GM12878 (cell line): ENCODE measurements around the gene TRIM54. TPM values are rescaled to one million over a fixed set of nuclear protein-coding genes. Genes with fewer than 3 reads are reported as not detected.

Experiments
- ATAC-seq: fragments of 200-7000 bp; cut with Tn5 transposase; 3 replicates; pipeline ENCODE4 v1.9.1; 2020; ENCODE audit warnings: mild to moderate bottlenecking, moderate library complexity
- BruUV-seq: library from RNA; stranded (reverse); fragments of 400-500 nt; replicated peaks from 2 replicates; lab custom pipeline; 2021; lab: Mats Ljungman, UMichigan
- CTCF ChIA-PET: fragments of 300-600 bp; sonication (Branson Sonifier 250); formaldehyde crosslinking; extraction: SDS; loops from one replicate; lab custom pipeline; 2021; ENCODE audit warnings: inconsistent platforms; lab: Yijun Ruan, JAX
- POLR2A ChIA-PET: fragments of 350-600 bp; formaldehyde crosslinking; extraction: SDS; loops from one replicate; lab custom pipeline; 2021; ENCODE audit warnings: inconsistent platforms; lab: Charles Lee
- RAD21 ChIA-PET: fragments of 300-600 bp; sonication (Branson Sonifier 250); formaldehyde crosslinking; loops from one replicate; lab custom pipeline; 2023; ENCODE audit warnings: antibody characterized with exemption; ENCODE audit not compliant: unreplicated experiment; lab: Charles Lee
- SMC1A ChIA-PET: fragments of 300-600 bp; sonication (Branson Sonifier 250); formaldehyde crosslinking; loops from one replicate; lab custom pipeline; 2023; ENCODE audit not compliant: unreplicated experiment, uncharacterized antibody; lab: Charles Lee
- DNase-seq: peaks from one replicate; pipeline ENCODE4 v3.0.0-alpha.2; 2011; ENCODE audit warnings: low read depth, low spot score
- FAIRE-seq: peaks from 3 replicates; lab custom pipeline; 2011; peaks lifted over from hg19 to GRCh38; lab: Jason Lieb, UNC
- H2AFZ ChIP-seq: 2 replicates; pipeline ENCODE4 v1.6.0; 2011; ENCODE audit warnings: low read depth, low read length, control low read depth; ENCODE audit not compliant: control insufficient read depth
- H3K27ac ChIP-seq: 2 replicates; pipeline ENCODE4 v1.5.1; 2011; ENCODE audit warnings: control low read depth; ENCODE audit not compliant: control insufficient read depth, insufficient read depth
- H3K27me3 ChIP-seq, 2 experiments: replicated peaks in 1 of 2; 2 replicates each; pipeline versions ENCODE4 v1.6.0 to v1.6.1; 2011; ENCODE audit warnings: low read length in 1 of 2; ENCODE audit not compliant: control insufficient read depth in 2 of 2, insufficient read depth in 2 of 2
- H3K36me3 ChIP-seq, 2 experiments: 2 replicates each; pipeline ENCODE4 v1.5.1; 2011; ENCODE audit warnings: low read length in 1 of 2; ENCODE audit not compliant: control insufficient read depth in 2 of 2, insufficient read depth in 2 of 2
- H3K4me1 ChIP-seq: 2 replicates; pipeline ENCODE4 v1.6.1; 2011; ENCODE audit warnings: mild to moderate bottlenecking, low read length, moderate library complexity, mixed read lengths; ENCODE audit not compliant: control insufficient read depth, insufficient read depth
- H3K4me2 ChIP-seq: 2 replicates; pipeline ENCODE4 v1.6.0; 2011; ENCODE audit warnings: control low read depth; ENCODE audit not compliant: control insufficient read depth, insufficient read depth
- H3K4me3 ChIP-seq: fragments of 200-600 bp; sonication (generic); 2 replicates; pipeline ENCODE4 v1.5.1; 2016
- H3K79me2 ChIP-seq: 2 replicates; pipeline ENCODE4 v1.6.0; 2011; ENCODE audit warnings: low read length; ENCODE audit not compliant: control insufficient read depth, insufficient read depth
- H3K9ac ChIP-seq: 2 replicates; pipeline ENCODE4 v1.8.0; 2011; ENCODE audit warnings: low read length, control low read depth, mixed read lengths; ENCODE audit not compliant: control insufficient read depth, insufficient read depth
- H3K9me3 ChIP-seq: replicated peaks from 3 replicates; pipeline ENCODE4 v1.5.1; 2011; ENCODE audit warnings: mild to moderate bottlenecking, low read length; ENCODE audit not compliant: control insufficient read depth, insufficient read depth
- H4K20me1 ChIP-seq: 2 replicates; pipeline ENCODE4 v1.6.0; 2011; ENCODE audit not compliant: control insufficient read depth, insufficient read depth
- DPF2 ChIP-seq: fragments of 450-650 bp; IDR thresholded peaks from 2 replicates; pipeline ENCODE4 v1.6.1; 2017; ENCODE audit warnings: mild to moderate bottlenecking
- GATAD2B ChIP-seq: fragments of 450-650 bp; conservative IDR thresholded peaks from 2 replicates; pipeline ENCODE4 v1.6.1; 2017; ENCODE audit warnings: low read depth, mild to moderate bottlenecking, moderate library complexity
- LARP7 ChIP-seq: fragments of 450-650 bp; IDR thresholded peaks from 2 replicates; pipeline ENCODE4 v1.6.1; 2017; ENCODE audit warnings: mild to moderate bottlenecking
- NFYA ChIP-seq: IDR thresholded peaks from 2 replicates; pipeline ENCODE4 v1.6.1; 2011; ENCODE audit warnings: low read depth, mild to moderate bottlenecking, low read length, improper control_type of control experiment, borderline replicate concordance
- NFYB ChIP-seq: IDR thresholded peaks from 2 replicates; pipeline ENCODE4 v1.6.1; 2011; ENCODE audit warnings: low read depth, mild to moderate bottlenecking, low read length, improper control_type of control experiment, moderate library complexity; ENCODE audit not compliant: insufficient read depth
- NRF1 ChIP-seq: conservative IDR thresholded peaks from 2 replicates; pipeline ENCODE4 v1.6.1; 2011; ENCODE audit warnings: mild to moderate bottlenecking, low read depth, low read length, improper control_type of control experiment
- PAX5 ChIP-seq: IDR thresholded peaks from 2 replicates; pipeline ENCODE4 v1.6.1; 2011; ENCODE audit warnings: low read depth, low read length, borderline replicate concordance
- YBX1 ChIP-seq: fragments of 450-650 bp; IDR thresholded peaks from 2 replicates; pipeline ENCODE4 v1.6.1; 2016; ENCODE audit warnings: antibody characterized with exemption
- WGBS: methylation state at CpG from one replicate; pipeline ENCODE4 v1.1.6; 2016; ENCODE audit warnings: low lambda C conversion rate; ENCODE audit not compliant: insufficient replicate concordance, insufficient coverage; ENCODE audit errors: missing lambda C conversion rate; 5-methylcytosine and 5-hydroxymethylcytosine counted together
- in situ Hi-C: fragments of 300-500 bp; cut with MboI; formaldehyde crosslinking; loops from 9 replicates; pipeline ENCODE4 v1.14.3; 2018; ENCODE audit warnings: mixed read lengths
- intact Hi-C: fragments of 100-400 bp; cut with micrococcal nuclease; formaldehyde crosslinking; loops from one replicate; pipeline ENCODE4 v1.14.2; 2022; ENCODE audit not compliant: unreplicated experiment
- polyA plus RNA-seq, 11 experiments: library from polyadenylated mRNA; depleted of rRNA in 4 of 11; unstranded in 6 of 11; stranded (reverse) in 5 of 11; fragments of >200 nt; fragmentation: Nextera tagmentation in 4 of 11; fragmentation: Illumina TruSeq in 1 of 11; extraction: Ambion mirVana in 4 of 11; extraction: Trizol in 1 of 11; gene quantifications; 1 replicate in 1 of 11; 2 replicates in 10 of 11; pipeline versions ENCODE4 v1.2.1 to v1.2.3, GENCODE V29; 2011 to 2016; ENCODE audit warnings: inconsistent platforms in 2 of 11, missing spikeins in 2 of 11, low read depth in 1 of 11
- total RNA-seq, 4 experiments: library from RNA; depleted of rRNA in 3 of 4; stranded (reverse); fragments of >200 nt in 3 of 4; fragmentation: Illumina TruSeq in 1 of 4; extraction: Trizol in 1 of 4; gene quantifications; 2 replicates each; pipeline versions ENCODE4 v1.2.1 to v1.2.3, GENCODE V29; 2013 to 2021
- TF ChIP-seq, protein P1 (sequence below): fragments of 450-650 bp; IDR thresholded peaks from 2 replicates; pipeline ENCODE4 v1.6.1; 2017; ENCODE audit warnings: mild to moderate bottlenecking, moderate library complexity
- TF ChIP-seq, protein P2 (sequence below): IDR thresholded peaks from 2 replicates; pipeline ENCODE4 v1.6.1; 2012; ENCODE audit warnings: low read depth, low read length, improper control_type of control experiment

TRIM54 gene
- total and polyA plus RNA-seq, 10 of the 15 experiments (the other 5 are each of a cell fraction or from before 2014, with no cell fraction given), result 0.03 to 0.08 TPM; not detected in 8

DNA sequence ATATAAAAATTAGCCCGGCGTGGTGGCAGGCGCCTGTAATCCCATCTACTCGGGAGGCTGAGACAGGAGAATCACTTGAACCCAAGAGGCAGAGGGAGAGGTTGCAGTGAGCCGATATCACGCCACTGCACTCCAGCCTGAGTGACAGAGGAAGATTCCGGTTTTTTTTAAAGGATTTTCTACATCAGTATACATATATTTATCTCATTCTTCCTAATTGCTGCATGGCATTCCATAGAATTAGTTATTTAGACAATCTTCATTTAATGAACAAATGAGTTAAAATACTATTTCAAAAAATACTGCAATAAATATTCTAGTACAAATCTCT is 72.3 kb downstream of the TRIM54 start (continued):
- TF ChIP-seq, protein P1, sequence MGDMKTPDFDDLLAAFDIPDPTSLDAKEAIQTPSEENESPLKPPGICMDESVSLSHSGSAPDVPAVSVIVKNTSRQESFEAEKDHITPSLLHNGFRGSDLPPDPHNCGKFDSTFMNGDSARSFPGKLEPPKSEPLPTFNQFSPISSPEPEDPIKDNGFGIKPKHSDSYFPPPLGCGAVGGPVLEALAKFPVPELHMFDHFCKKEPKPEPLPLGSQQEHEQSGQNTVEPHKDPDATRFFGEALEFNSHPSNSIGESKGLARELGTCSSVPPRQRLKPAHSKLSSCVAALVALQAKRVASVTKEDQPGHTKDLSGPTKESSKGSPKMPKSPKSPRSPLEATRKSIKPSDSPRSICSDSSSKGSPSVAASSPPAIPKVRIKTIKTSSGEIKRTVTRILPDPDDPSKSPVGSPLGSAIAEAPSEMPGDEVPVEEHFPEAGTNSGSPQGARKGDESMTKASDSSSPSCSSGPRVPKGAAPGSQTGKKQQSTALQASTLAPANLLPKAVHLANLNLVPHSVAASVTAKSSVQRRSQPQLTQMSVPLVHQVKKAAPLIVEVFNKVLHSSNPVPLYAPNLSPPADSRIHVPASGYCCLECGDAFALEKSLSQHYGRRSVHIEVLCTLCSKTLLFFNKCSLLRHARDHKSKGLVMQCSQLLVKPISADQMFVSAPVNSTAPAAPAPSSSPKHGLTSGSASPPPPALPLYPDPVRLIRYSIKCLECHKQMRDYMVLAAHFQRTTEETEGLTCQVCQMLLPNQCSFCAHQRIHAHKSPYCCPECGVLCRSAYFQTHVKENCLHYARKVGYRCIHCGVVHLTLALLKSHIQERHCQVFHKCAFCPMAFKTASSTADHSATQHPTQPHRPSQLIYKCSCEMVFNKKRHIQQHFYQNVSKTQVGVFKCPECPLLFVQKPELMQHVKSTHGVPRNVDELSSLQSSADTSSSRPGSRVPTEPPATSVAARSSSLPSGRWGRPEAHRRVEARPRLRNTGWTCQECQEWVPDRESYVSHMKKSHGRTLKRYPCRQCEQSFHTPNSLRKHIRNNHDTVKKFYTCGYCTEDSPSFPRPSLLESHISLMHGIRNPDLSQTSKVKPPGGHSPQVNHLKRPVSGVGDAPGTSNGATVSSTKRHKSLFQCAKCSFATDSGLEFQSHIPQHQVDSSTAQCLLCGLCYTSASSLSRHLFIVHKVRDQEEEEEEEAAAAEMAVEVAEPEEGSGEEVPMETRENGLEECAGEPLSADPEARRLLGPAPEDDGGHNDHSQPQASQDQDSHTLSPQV, result no peak
- TF ChIP-seq GATAD2B, result no peak

DNA sequence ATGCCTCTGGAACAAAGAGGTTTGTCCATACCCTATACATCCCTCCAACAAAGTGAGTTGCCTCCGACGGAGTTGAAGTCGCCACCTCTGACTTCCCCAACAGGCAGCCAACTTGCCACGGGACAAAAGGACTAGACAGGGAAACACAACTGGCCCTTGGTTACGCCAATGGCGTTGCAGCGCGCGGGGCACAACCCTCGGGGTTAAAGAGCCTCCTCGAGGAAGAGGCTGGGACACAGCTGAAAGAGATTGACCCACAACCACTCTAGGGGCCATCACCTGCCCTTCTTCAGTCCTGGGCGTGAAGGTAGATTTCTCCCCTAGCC is 73.8 kb downstream of the TRIM54 start:
- in situ Hi-C loops, result no loop called here
- intact Hi-C loops, result loop anchor here (1.0 to 10.0 kb wide), 2 partner anchors 14 to 141 kb away; partner anchors contain the start of genes ATRAID, CAD, EIF2B4 and SLC5A6
- ChIA-PET CTCF (interaction anchor here (1.3 to 1.5 kb wide), 2 partner anchors 13 to 15 kb away, joined by 6 read pairs; no protein-coding TSS in a partner anchor), SMC1A (interaction anchor here (1.0 to 2.1 kb wide), 3 partner anchors 13 to 53 kb away, joined by 3 to 11 read pairs (median 5); partner anchors contain the start of gene MPV17), RAD21 (no interaction called here), POLR2A (interaction anchor here (0.7 to 2.8 kb wide), 5 partner anchors 13 to 32 kb away, joined by 3 to 10 read pairs (median 6); partner anchors contain the start of genes EIF2B4 and ZNF513)
- Histone ChIP-seq H4K20me1 (no peaks in the 10 kb centered on the region), H3K4me3 (peak overlapping the region; percentile 97), H3K27ac (peak overlapping the region; percentile 96), H3K9ac (peak overlapping the region; percentile 99), H3K9me3 (no peaks in the 10 kb centered on the region), H3K36me3 (no peaks in the 10 kb centered on the region), H3K4me1 (no peaks in the 10 kb centered on the region; the same call in 1 of the 2 replicates), H2AFZ (peak overlapping the region; percentile 98), H3K27me3 (no peaks in the 10 kb centered on the region), H3K4me2 (peak overlapping the region; percentile 51), H3K79me2 (peaks cover 64% of the 10 kb centered on the region)
- no peak for DNase-seq
- 2% methylated on average over 12 of the region's 12 CpGs for WGBS
- peak; percentile 68 for ATAC-seq
- BruUV-seq, result no TSS peak
- no peak for FAIRE-seq
- TF ChIP-seq LARP7 (no peak), DPF2 (0 out of 2 replicates have a peak, but pooled peaks have one; percentile 33), NFYB (peak; percentile 50; the same call in 1 of the 2 replicates), NRF1 (no peak), NFYA (no peak), PAX5 (0 out of 2 replicates have a peak, but pooled peaks have one; percentile 16), YBX1 (no peak)
- TF ChIP-seq, protein P2, sequence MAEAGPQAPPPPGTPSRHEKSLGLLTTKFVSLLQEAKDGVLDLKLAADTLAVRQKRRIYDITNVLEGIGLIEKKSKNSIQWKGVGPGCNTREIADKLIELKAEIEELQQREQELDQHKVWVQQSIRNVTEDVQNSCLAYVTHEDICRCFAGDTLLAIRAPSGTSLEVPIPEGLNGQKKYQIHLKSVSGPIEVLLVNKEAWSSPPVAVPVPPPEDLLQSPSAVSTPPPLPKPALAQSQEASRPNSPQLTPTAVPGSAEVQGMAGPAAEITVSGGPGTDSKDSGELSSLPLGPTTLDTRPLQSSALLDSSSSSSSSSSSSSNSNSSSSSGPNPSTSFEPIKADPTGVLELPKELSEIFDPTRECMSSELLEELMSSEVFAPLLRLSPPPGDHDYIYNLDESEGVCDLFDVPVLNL, result peak; percentile 84
